PFSK-1 (cell line): ENCODE data around the gene FOXB1.

Source experiments
- FOXP2 ChIP-seq: optimal IDR thresholded peaks from 2 replicates; pipeline ENCODE3; 2011; ENCODE audit warnings: borderline replicate concordance, control low read depth, inconsistent platforms; ENCODE audit not compliant: insufficient read depth; ENCODE audit errors: extremely low read length, extremely low read depth
- POLR2AphosphoS5 ChIP-seq: IDR thresholded peaks from 2 replicates; pipeline ENCODE4 v1.6.1; 2012; ENCODE audit warnings: low read depth, mild to moderate bottlenecking, control low read depth, low read length, moderate library complexity

GRCh38 chr15:60001610-60002527 lies 2.2 kb upstream of the FOXB1 start:
- no peak for TF ChIP-seq FOXP2
- TF ChIP-seq POLR2AphosphoS5, result no peak
